Right cardiac atrium (tissue), 5 donors: ENCODE data around the gene LRBA. TPM values are rescaled to one million over a fixed set of nuclear protein-coding genes. Genes with fewer than 3 reads are reported as not detected.

Experiments
- ATAC-seq, 2 donors: fragments of 200-7000 bp; cut with Tn5 transposase; one replicate each; pipeline versions ENCODE4 v1.8.0 to v1.9.1; 2020; ENCODE audit warnings: moderate library complexity in 2 of 2, mild to moderate bottlenecking in 1 of 2
- DNase-seq, 3 donors: peaks; one replicate each; pipeline ENCODE4 v3.0.0-alpha.2; 2020
- H3K27ac ChIP-seq: one replicate; pipeline ENCODE4 v1.5.1; 2013; ENCODE audit warnings: mild to moderate bottlenecking, low read length, control low read depth, moderate library complexity
- H3K27me3 ChIP-seq: one replicate; pipeline ENCODE4 v1.6.1; 2013; ENCODE audit not compliant: control insufficient read depth, insufficient read depth
- H3K4me1 ChIP-seq: one replicate; pipeline ENCODE4 v1.6.1; 2013; ENCODE audit warnings: low read length; ENCODE audit not compliant: control insufficient read depth, insufficient read depth
- H3K4me3 ChIP-seq: one replicate; pipeline ENCODE4 v1.5.1; 2013; ENCODE audit warnings: low read length, control low read depth
- H3K9me3 ChIP-seq: one replicate; pipeline ENCODE4 v1.6.1; 2013; ENCODE audit warnings: low read length; ENCODE audit not compliant: control insufficient read depth
- WGBS: extraction: QIAGEN DNeasy Blood & Tissue Kit; methylation state at CpG from one replicate; pipeline ENCODE4 v1.1.7; 2013; 5-methylcytosine and 5-hydroxymethylcytosine counted together
- intact Hi-C, 4 donors: fragments of 100-400 bp; cut with DNase I; formaldehyde crosslinking; loops; one replicate each; pipeline versions ENCODE4 v1.11.0 to v1.14.0; 2022 to 2023
- polyA plus RNA-seq: library from polyadenylated mRNA; stranded (reverse); fragments of 200-250 nt; gene quantifications from one replicate; pipeline ENCODE4 v1.2.3, GENCODE V29; 2013
- total RNA-seq, 4 donors: library from RNA; stranded (reverse); fragmentation: NEBNext Ultra II Directional; extraction: Animal tissue kit (Norgen Biotek cat#: 25700); gene quantifications; one replicate each; pipeline ENCODE4 v1.2.1, GENCODE V29; 2021
- donor health status: healthy with polysubstance abuse.
- donor health status: DM: no; HTN: yes; CAD: no.
- donor health status: DM: no; HTN: no; CAD: no.
- donor health status: DM: no; HTN: yes; CAD: no; lungs with severe emphysema.
- donor health status: DM: yes; HTN: yes; CAD: no.

The LRBA gene
- total and polyA plus RNA-seq, 5 donors = 14.4 to 29.9 (median 23.4) TPM

DNA sequence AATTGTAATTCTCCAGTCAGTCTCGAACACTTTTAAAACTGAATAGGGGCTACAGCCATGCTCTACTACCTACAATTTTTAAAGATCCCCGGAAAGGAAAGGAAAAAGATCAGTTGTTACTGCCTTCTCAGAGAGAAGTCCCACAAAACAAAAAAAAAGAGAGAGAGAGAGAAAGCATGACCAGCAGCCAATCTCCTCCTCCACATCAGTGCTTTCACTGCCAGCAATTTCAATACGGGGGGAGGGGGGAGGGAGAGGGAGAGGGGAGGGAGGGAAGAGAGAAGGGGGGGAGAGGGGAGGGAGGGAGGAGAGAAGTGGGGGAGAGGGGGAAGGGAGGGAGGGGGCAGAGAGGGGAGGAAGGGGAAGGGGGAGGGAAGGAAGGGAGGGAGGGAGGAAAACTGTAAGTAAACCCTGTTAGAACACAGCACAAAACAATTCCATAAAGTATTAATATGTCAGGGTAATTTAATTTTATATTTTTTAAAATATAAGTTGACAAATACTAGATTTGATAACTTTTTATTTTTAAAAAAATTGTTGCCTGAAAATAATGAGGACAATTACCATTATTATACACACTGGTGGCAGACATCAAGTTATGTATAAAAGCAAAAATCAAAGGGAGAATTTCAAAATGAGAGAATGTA, 108.0 kb downstream of the LRBA start:
- DNase-seq (no peak), ATAC-seq (no peak)
- Histone ChIP-seq H3K9me3 (no peaks in the 10 kb centered on the region), H3K27ac (no peak overlapping the region), H3K4me1 (no peaks in the 10 kb centered on the region), H3K4me3 (no peak overlapping the region), H3K27me3 (no peaks in the 10 kb centered on the region)
- 35% methylated on average over 3 of the region's 3 CpGs for WGBS
- intact Hi-C loops = no loop called here

DNA sequence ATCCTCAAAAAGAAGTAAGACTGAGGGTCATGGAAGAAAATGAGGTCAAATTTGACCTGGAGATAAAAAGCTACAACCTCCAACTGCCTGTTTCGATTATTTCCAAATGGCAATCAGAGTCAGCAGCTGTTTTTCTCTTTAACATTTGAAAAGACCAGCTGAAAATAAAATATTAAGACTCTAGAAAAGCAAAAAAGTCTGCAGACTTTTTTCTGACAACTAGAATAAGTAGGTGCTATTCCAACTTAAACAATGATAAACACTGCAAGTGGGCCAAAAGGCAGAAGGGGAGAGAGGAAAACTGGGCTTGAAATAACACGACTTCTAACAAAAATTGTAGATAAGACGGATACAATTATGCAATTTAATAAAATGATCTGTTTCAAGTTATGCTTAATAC, 110.4 kb downstream of the LRBA start:
- Histone ChIP-seq H3K4me3 (no peak overlapping the region), H3K27ac (no peak overlapping the region), H3K9me3 (no peaks in the 10 kb centered on the region), H3K4me1 (no peaks in the 10 kb centered on the region), H3K27me3 (no peaks in the 10 kb centered on the region)
- intact Hi-C loops = no loop called here
- DNase-seq (no peak), ATAC-seq (peak in 1 of 2 donors; percentile 33)
- WGBS = 58% methylated on average over 3 of the region's 3 CpGs

GRCh38 chr4:150903603-150904002, 111.5 kb downstream of the LRBA start:
- 93% methylated on average over 2 of the region's 2 CpGs for WGBS
- no peak overlapping the region for H3K27ac ChIP-seq

GRCh38 chr4:150896497-150896896, 118.6 kb downstream of the LRBA start:
- DNase-seq (no peak), ATAC-seq (no peak)
- intact Hi-C loops = no loop called here
- Histone ChIP-seq H3K4me1 (no peaks in the 10 kb centered on the region), H3K4me3 (no peak overlapping the region), H3K27ac (no peak overlapping the region), H3K27me3 (no peaks in the 10 kb centered on the region), H3K9me3 (no peaks in the 10 kb centered on the region)
- 88% methylated on average over 1 of the region's 1 CpG for WGBS

More at GRCh38 chr4:150903603-150904002, 111.5 kb downstream of the LRBA start:
- DNase-seq (no peak), ATAC-seq (no peak)
- Histone ChIP-seq H3K9me3 (no peaks in the 10 kb centered on the region), H3K4me3 (no peak overlapping the region), H3K27me3 (no peaks in the 10 kb centered on the region), H3K4me1 (no peaks in the 10 kb centered on the region)
- intact Hi-C loops = no loop called here

DNA sequence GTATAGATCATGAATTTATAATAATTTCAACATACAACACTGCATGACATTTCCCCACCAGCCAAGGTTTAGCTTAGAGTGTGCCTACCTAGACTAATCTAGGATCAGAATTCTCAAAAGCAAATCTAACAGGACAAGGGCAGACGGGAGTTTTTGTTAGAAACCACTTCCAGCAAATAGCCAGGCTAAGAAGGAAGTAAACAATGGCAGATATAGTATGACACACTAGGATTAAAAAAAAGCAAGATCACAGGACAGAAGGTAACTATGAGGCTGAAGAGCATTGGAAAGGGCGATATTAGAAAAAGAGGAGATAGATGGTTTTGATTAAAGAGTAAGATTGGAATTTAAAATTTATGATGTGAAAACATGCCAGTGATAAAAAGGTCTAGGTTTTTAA, 124.8 kb downstream of the LRBA start:
- Histone ChIP-seq H3K4me1 (no peaks in the 10 kb centered on the region), H3K27ac (no peak overlapping the region), H3K27me3 (no peaks in the 10 kb centered on the region), H3K4me3 (no peak overlapping the region), H3K9me3 (no peaks in the 10 kb centered on the region)
- intact Hi-C loops = no loop called here
- 78% methylated on average over 2 of the region's 2 CpGs for WGBS
- DNase-seq = no peak
- no peak for ATAC-seq

GRCh38 chr4:150889306-150889705, 125.8 kb downstream of the LRBA start:
- no peaks in the 10 kb centered on the region for H3K9me3 ChIP-seq
- intact Hi-C loops = no loop called here
- no peak for ATAC-seq
- H3K27ac ChIP-seq = no peak overlapping the region
- 93% methylated on average over 4 of the region's 4 CpGs for WGBS
- H3K27me3 ChIP-seq = no peaks in the 10 kb centered on the region
- no peak for DNase-seq
- no peak overlapping the region for H3K4me3 ChIP-seq
- no peaks in the 10 kb centered on the region for H3K4me1 ChIP-seq

DNA sequence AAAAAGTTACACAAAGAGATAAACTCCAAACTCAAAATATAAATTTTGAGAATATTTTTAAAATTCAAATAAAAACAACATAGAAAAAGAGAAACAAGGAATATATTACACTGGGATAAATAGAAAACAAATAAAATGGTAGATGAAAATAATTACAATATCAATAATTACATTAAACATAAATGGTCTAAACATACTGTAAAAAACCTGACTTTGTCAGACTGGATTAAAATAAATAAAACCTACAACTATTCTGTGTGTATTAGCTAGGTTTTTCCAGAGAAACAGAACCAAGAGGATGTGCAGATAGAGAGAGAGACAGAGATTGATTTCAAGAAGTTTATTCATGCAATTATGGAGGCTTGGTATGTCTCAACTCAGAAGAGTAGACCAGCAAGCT, 126.5 kb downstream of the LRBA start:
- ATAC-seq = no peak
- intact Hi-C loops = no loop called here
- no peak overlapping the region for H3K4me3 ChIP-seq
- H3K27me3 ChIP-seq = no peaks in the 10 kb centered on the region
- H3K4me1 ChIP-seq = no peaks in the 10 kb centered on the region
- no peak for DNase-seq
- no peaks in the 10 kb centered on the region for H3K9me3 ChIP-seq
- no peak overlapping the region for H3K27ac ChIP-seq

DNA sequence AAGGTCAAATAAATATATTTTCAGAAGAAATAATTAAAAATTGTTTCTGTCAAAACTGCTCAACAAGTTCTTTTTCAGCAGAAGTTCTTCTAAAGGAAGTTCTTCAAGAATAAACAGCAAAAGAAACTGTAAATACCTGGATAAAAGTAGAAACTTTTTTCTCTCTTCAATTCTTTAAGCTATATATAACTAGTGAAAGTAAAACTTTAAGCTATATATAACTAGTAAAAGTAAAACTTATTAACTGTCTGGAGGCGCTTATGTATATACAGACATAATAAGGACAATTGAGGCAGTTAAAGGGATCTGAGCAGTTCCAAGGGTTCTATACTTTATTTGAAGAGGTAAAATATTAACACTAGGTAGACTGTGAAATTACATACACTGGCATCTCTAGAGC, 126.9 kb downstream of the LRBA start:
- DNase-seq (no peak), ATAC-seq (no peak)
- H3K9me3 ChIP-seq = no peaks in the 10 kb centered on the region
- no peak overlapping the region for H3K27ac ChIP-seq
- H3K4me3 ChIP-seq = no peak overlapping the region
- intact Hi-C loops = no loop called here
- H3K4me1 ChIP-seq = no peaks in the 10 kb centered on the region
- 0% methylated on average over 1 of the region's 1 CpG for WGBS
- no peaks in the 10 kb centered on the region for H3K27me3 ChIP-seq

- no peak for ATAC-seq
- intact Hi-C loops = no loop called here
These were observed 128.5 kb downstream of the LRBA start for GRCh38 chr4:150886597-150886996.

DNA sequence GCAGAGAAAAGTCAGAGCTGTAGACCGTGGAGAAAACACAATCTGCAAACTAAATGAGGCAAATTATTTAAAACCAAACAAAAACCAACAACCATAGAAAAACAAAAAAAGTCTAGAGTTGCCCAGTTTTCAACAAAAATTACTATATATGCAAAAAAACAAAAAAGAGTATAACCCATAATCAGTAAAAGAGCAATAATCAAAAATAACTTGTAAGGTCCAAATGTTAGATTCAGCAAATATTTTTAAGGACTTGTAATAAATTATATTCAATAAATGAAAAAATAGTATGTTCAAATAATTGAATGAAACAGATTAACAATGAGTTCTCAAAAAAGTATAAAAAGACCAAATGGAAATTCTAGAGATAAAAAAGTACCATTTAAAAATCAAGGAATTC, 130.5 kb downstream of the LRBA start:
- no peak overlapping the region for H3K27ac ChIP-seq
- H3K4me1 ChIP-seq = no peaks in the 10 kb centered on the region
- H3K27me3 ChIP-seq = no peaks in the 10 kb centered on the region
- intact Hi-C loops = no loop called here
- 99% methylated on average over 1 of the region's 1 CpG for WGBS
- ATAC-seq (no peak), DNase-seq (no peak)
- no peaks in the 10 kb centered on the region for H3K9me3 ChIP-seq
- H3K4me3 ChIP-seq = no peak overlapping the region

More at GRCh38 chr4:150886597-150886996, 128.5 kb downstream of the LRBA start:
- 95% methylated on average over 1 of the region's 1 CpG for WGBS
- Histone ChIP-seq H3K9me3 (no peaks in the 10 kb centered on the region), H3K27ac (no peak overlapping the region), H3K4me1 (no peaks in the 10 kb centered on the region), H3K27me3 (no peaks in the 10 kb centered on the region), H3K4me3 (no peak overlapping the region)
- no peak for DNase-seq

DNA sequence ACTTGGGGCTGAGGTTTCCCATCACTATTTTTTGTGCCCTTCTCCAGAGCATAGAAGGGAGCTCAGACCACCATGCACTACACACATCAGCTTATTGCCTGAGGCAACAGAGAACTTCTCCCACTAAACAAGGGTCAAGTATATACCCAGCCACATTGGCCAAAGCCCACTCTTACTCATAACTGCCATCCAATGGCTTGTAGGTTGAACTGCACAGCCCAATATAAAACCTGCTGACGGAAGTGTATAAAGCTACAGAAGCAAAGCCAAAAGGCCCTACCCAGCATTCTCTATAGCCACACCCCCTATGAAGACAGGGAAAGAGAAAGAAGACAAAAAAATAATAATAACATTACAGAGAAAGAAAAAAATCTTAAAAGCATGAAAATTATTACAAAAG, 139.7 kb downstream of the LRBA start:
- no peaks in the 10 kb centered on the region for H3K9me3 ChIP-seq
- DNase-seq (no peak), ATAC-seq (no peak)
- no peaks in the 10 kb centered on the region for H3K27me3 ChIP-seq
- intact Hi-C loops = no loop called here
- peaks cover 4% of the 10 kb centered on the region for H3K4me1 ChIP-seq
- H3K27ac ChIP-seq = no peak overlapping the region
- H3K4me3 ChIP-seq = no peak overlapping the region
- WGBS = 98% methylated on average over 1 of the region's 1 CpG
